ENCODE data around the gene RGL4. TPM values are rescaled to one million over a fixed set of nuclear protein-coding genes. Genes with fewer than 3 reads are reported as not detected.
"Not testable (repeated sequence)": the region's sequence is repeated elsewhere in the genome, so short reads cannot be mapped to it uniquely, and the experiment has no call there.

The RGL4 gene, protein sequence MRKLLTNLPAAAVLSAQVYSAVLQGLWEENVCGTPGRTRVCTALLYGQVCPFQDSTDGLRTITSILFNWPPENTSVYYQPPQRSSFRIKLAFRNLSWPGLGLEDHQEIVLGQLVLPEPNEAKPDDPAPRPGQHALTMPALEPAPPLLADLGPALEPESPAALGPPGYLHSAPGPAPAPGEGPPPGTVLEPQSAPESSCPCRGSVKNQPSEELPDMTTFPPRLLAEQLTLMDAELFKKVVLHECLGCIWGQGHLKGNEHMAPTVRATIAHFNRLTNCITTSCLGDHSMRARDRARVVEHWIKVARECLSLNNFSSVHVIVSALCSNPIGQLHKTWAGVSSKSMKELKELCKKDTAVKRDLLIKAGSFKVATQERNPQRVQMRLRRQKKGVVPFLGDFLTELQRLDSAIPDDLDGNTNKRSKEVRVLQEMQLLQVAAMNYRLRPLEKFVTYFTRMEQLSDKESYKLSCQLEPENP
- 1 to 10 TPM in 1 of 4 donors, under 1 TPM in 1, not detected in 2; 0.09 to 1.9 TPM for total RNA-seq

DNA sequence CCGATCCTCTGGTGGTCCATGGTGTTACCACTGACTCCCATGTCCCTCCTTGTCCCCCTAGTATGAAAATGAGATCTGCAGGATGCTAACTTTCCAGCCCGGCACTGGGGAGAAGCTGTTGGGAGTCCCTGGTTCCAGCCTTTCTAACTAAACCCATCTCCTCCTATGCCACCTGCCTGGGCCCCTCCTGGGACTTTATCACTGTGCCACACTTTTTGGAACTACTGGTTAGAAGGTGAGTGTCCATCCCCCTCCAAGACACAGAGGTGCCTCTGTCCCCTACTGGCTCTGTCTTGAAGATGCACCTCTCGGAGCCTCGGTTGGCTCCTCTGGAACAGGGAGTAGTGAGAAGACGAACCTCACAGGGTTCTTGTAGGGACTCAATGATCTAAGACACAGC is at the start of gene RGL4:
RGL4 (plus strand) TSS at position 301 of the 400 bp plus-strand sequence. CDS start 1,018 bp downstream, outside the sequence.
- H3K4me3 ChIP-seq = no peak within 1 kb of the TSS
- no peaks in the 10 kb centered on the region for H3K27me3 ChIP-seq
- H3K36me3 ChIP-seq = peaks cover 0 to 19% of the 10 kb centered on the region in 2 donors
- H3K4me1 ChIP-seq = peaks cover 15 to 41% of the 10 kb centered on the region in 2 donors
- peak within 1 kb of the TSS in 1 of 4 donors; percentile 13 for H3K27ac ChIP-seq
- no peaks in the 10 kb centered on the region for H3K9me3 ChIP-seq
- no peak for ATAC-seq
- intact Hi-C loops (cut with DNase I; ENCODE audit: low total_unique reads) (no loop called here), in situ Hi-C loops (cut with MboI; ENCODE audit: low sequenced_read_pairs in 4 of 4) (no loop called here)
- TF ChIP-seq, protein P1, sequence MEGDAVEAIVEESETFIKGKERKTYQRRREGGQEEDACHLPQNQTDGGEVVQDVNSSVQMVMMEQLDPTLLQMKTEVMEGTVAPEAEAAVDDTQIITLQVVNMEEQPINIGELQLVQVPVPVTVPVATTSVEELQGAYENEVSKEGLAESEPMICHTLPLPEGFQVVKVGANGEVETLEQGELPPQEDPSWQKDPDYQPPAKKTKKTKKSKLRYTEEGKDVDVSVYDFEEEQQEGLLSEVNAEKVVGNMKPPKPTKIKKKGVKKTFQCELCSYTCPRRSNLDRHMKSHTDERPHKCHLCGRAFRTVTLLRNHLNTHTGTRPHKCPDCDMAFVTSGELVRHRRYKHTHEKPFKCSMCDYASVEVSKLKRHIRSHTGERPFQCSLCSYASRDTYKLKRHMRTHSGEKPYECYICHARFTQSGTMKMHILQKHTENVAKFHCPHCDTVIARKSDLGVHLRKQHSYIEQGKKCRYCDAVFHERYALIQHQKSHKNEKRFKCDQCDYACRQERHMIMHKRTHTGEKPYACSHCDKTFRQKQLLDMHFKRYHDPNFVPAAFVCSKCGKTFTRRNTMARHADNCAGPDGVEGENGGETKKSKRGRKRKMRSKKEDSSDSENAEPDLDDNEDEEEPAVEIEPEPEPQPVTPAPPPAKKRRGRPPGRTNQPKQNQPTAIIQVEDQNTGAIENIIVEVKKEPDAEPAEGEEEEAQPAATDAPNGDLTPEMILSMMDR (IDR thresholded peaks at IDR 0.05 in 4 of 5, conservative IDR thresholded peaks at IDR 0.05 in 1 of 5) = no peak
- no peak for TF ChIP-seq POLR2A (IDR thresholded peaks at IDR 0.05)
- DNase-seq = no peak

DNA sequence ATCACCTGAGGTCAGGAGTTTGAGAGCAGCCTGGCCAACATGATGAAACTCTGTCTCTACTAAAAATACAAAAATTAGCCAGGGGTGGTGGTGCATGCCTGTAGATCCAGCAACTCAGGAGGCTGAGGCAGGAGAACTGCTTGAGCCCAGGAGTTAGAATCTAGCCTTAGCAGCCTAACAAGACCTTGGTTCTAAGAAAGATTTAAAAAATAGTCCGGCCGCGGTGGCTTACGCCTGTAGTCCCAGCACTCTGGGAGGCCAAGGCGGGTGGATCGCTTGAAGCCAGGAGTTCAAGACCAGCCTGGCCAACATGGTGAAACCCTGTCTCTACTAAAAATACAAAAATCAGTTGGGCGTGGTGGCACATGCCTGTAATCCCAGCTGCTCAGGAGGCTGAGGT is 44.3 kb upstream of the RGL4 start:
- H3K9me3 ChIP-seq; intact Hi-C loops (cut with DNase I; ENCODE audit: low total_unique reads); H3K27ac ChIP-seq; DNase-seq; H3K4me1 ChIP-seq; H3K4me3 ChIP-seq; H3K27me3 ChIP-seq; ATAC-seq; H3K36me3 ChIP-seq; in situ Hi-C loops (cut with MboI; ENCODE audit: low sequenced_read_pairs in 4 of 4): not testable (repeated sequence)

- DNase-seq (no peak), ATAC-seq (no peak)
- Histone ChIP-seq H3K4me3 (no peak overlapping the region), H3K27me3 (no peaks in the 10 kb centered on the region), H3K9me3 (no peaks in the 10 kb centered on the region), H3K27ac (no peak overlapping the region), H3K36me3 (peaks cover 0 to 5% of the 10 kb centered on the region in 2 donors), H3K4me1 (no peaks in the 10 kb centered on the region)
- in situ Hi-C loops (cut with MboI; ENCODE audit: low sequenced_read_pairs in 4 of 4) (no loop called here), intact Hi-C loops (cut with DNase I; ENCODE audit: low total_unique reads) (no loop called here)
- TF ChIP-seq, protein P1 (IDR thresholded peaks at IDR 0.05 in 4 of 5, conservative IDR thresholded peaks at IDR 0.05 in 1 of 5) = no peak
- no peak for TF ChIP-seq POLR2A (IDR thresholded peaks at IDR 0.05)
These were observed 41.7 kb upstream of the RGL4 start for GRCh38 chr22:23649071-23649501.

DNA sequence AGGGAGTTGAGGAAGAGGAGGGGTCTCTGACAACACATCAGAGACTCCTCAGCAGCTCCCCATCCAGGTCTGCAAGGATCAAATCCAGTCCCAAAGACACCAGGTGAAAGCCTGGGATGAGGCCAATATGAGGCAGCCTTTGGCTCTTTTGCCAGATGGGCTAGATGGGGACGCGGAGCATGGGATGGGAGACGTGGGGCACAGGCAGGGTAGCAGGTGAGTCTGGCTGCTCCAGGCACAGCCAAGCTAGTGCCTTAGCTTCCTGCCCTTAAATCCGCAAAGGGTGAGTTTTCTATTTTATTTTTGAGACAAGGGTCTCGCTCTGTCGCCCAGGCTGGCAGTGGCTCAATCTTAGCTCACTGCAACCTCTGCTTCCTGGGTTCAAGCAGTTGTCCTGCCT is 39.1 kb upstream of the RGL4 start:
- Histone ChIP-seq H3K4me1 (no peaks in the 10 kb centered on the region), H3K9me3 (no peaks in the 10 kb centered on the region), H3K27me3 (no peaks in the 10 kb centered on the region), H3K36me3 (peaks cover 0 to 5% of the 10 kb centered on the region in 2 donors), H3K4me3 (no peak overlapping the region), H3K27ac (no peak overlapping the region)
- TF ChIP-seq, protein P1 (IDR thresholded peaks at IDR 0.05 in 4 of 5, conservative IDR thresholded peaks at IDR 0.05 in 1 of 5) = no peak
- TF ChIP-seq POLR2A (IDR thresholded peaks at IDR 0.05) = no peak
- DNase-seq = no peak
- intact Hi-C loops (cut with DNase I; ENCODE audit: low total_unique reads) (no loop called here), in situ Hi-C loops (cut with MboI; ENCODE audit: low sequenced_read_pairs in 4 of 4) (no loop called here)
- no peak for ATAC-seq

DNA sequence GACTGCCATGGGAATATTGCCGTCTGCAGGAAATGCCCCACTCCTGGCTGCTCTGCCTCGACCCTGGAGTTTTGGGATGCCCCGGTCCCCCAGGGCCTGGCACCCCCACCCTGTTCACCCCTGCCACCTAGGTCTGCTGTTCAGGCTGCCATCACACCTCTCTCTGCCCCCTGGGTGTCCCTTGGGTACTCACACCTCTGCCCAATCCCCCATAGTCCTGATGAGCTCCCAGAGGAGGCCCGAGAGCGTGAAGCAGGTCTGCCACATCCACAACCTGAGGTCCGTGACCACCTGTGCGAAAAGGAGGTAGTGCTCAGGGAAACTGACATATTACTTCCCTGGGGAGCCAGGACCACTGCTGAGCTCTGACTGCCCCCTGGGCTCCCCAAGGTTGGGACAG is 38.5 kb upstream of the RGL4 start:
- Histone ChIP-seq H3K9me3 (no peaks in the 10 kb centered on the region), H3K4me3 (no peak overlapping the region), H3K4me1 (no peaks in the 10 kb centered on the region), H3K27me3 (no peaks in the 10 kb centered on the region), H3K27ac (no peak overlapping the region), H3K36me3 (peaks cover 0 to 5% of the 10 kb centered on the region in 2 donors)
- ATAC-seq (no peak), DNase-seq (no peak)
- no peak for TF ChIP-seq POLR2A (IDR thresholded peaks at IDR 0.05)
- in situ Hi-C loops (cut with MboI; ENCODE audit: low sequenced_read_pairs in 4 of 4) = no loop called here
- intact Hi-C loops (cut with DNase I; ENCODE audit: low total_unique reads) = no loop called here
